Aorta (tissue), 5 donors: ENCODE data around the gene REEP1. TPM values are rescaled to one million over a fixed set of nuclear protein-coding genes. Genes with fewer than 3 reads are reported as not detected.

Experiments used
- ATAC-seq: fragments of 200-7000 bp; cut with Tn5 transposase; one replicate; pipeline ENCODE4 v1.9.1; 2022; ENCODE audit warnings: moderate library complexity; ENCODE audit not compliant: low FRiP score
- DNase-seq, 2 donors: peaks; one replicate each; pipeline ENCODE4 v3.0.0-alpha.2; 2020
- H3K27ac ChIP-seq, 2 donors: one replicate each; pipeline ENCODE4 v1.5.1; 2013; ENCODE audit warnings: low read length in 2 of 2, mild to moderate bottlenecking in 2 of 2, moderate library complexity in 2 of 2, control low read depth in 1 of 2, inconsistent platforms in 1 of 2, low read depth in 1 of 2
- H3K27me3 ChIP-seq, 2 donors: one replicate each; pipeline ENCODE4 v1.6.1; 2013; ENCODE audit warnings: control low read depth in 1 of 2, low read length in 1 of 2, mild to moderate bottlenecking in 1 of 2, moderate library complexity in 1 of 2; ENCODE audit not compliant: insufficient read depth in 2 of 2, control insufficient read depth in 1 of 2
- H3K36me3 ChIP-seq, 2 donors: one replicate each; pipeline ENCODE4 v1.6.1; 2013; ENCODE audit warnings: control low read depth in 1 of 2, low read length in 1 of 2, mild to moderate bottlenecking in 1 of 2; ENCODE audit not compliant: insufficient read depth in 2 of 2, control insufficient read depth in 1 of 2
- H3K4me1 ChIP-seq, 2 donors: one replicate each; pipeline ENCODE4 v1.6.1; 2013; ENCODE audit warnings: low read length in 2 of 2, control low read depth in 1 of 2, mild to moderate bottlenecking in 1 of 2, moderate library complexity in 1 of 2; ENCODE audit not compliant: insufficient read depth in 2 of 2, control insufficient read depth in 1 of 2
- H3K4me3 ChIP-seq, 2 donors: one replicate each; pipeline ENCODE4 v1.5.1; 2013; ENCODE audit warnings: low read length in 2 of 2, control low read depth in 1 of 2, mild to moderate bottlenecking in 1 of 2
- H3K9me3 ChIP-seq: one replicate; pipeline ENCODE4 v1.6.1; 2013; ENCODE audit warnings: mild to moderate bottlenecking, low read length; ENCODE audit not compliant: control insufficient read depth
- WGBS, 2 donors: extraction: QIAGEN DNeasy Blood & Tissue Kit; methylation state at CpG; one replicate each; pipeline ENCODE4 v1.1.7; 2013; 5-methylcytosine and 5-hydroxymethylcytosine counted together
- intact Hi-C, 2 donors: fragments of 100-400 bp; cut with DNase I; formaldehyde crosslinking; loops; one replicate each; pipeline versions ENCODE4 v1.14.2 to v1.15.0; 2022
- polyA plus RNA-seq, 2 donors: library from polyadenylated mRNA; stranded (reverse); fragments of 200-250 nt; gene quantifications; one replicate each; pipeline ENCODE4 v1.2.3, GENCODE V29; 2013
- total RNA-seq, 2 donors: library from RNA; stranded (reverse); fragmentation: NEBNext Ultra II Directional; extraction: Animal tissue kit (Norgen Biotek cat#: 25700); gene quantifications; one replicate each; pipeline ENCODE4 v1.2.1, GENCODE V29; 2021
- donor health status: healthy with polysubstance abuse.
- donor health status: Bipolar disorder and iron deficiency.
- donor health status: DM: no; HTN: no; CAD: no.
- donor health status: DM: no; HTN: no; CAD: no.
- donor health status: DM: yes; HTN: yes; CAD: no.

REEP1 gene
- total and polyA plus RNA-seq, 4 donors: 4.5 to 36.3 (median 10.5) TPM

- 47 to 56% methylated on average over 5 of the region's 5 CpGs for WGBS, 2 donors
- H3K9me3 ChIP-seq: no peaks in the 10 kb centered on the region
- no peak overlapping the region for H3K4me3 ChIP-seq
- peak; percentile 67 for ATAC-seq
- H3K4me1 ChIP-seq: peaks cover 0 to 2% of the 10 kb centered on the region in 2 donors
- no peak for DNase-seq
- intact Hi-C loops: loop anchor here (5.0 to 10.0 kb wide), 2 partner anchors 67 to 75 kb away; no protein-coding TSS in a partner anchor
- H3K36me3 ChIP-seq: no peaks in the 10 kb centered on the region
- no peaks in the 10 kb centered on the region for H3K27me3 ChIP-seq
- H3K27ac ChIP-seq: peak overlapping the region; percentile 77 to 83
Observed at GRCh38 chr2:86297382-86298147, 39.9 kb downstream of the REEP1 start.

- Histone ChIP-seq H3K27ac (peak overlapping the region in 1 of 2 donors; percentile 87), H3K4me1 (peaks cover 0 to 2% of the 10 kb centered on the region in 2 donors), H3K4me3 (no peak overlapping the region), H3K36me3 (no peaks in the 10 kb centered on the region), H3K9me3 (no peaks in the 10 kb centered on the region), H3K27me3 (no peaks in the 10 kb centered on the region)
- 91 to 93% methylated on average over 6 of the region's 6 CpGs for WGBS, 2 donors
- ATAC-seq: no peak
- no peak for DNase-seq
- intact Hi-C loops: loop anchor here (5.0 to 10.0 kb wide), 2 partner anchors 68 to 75 kb away; no protein-coding TSS in a partner anchor
Observed at GRCh38 chr2:86296947-86297346, 40.5 kb downstream of the REEP1 start.

GRCh38 chr2:86295066-86295465 is 42.4 kb downstream of the REEP1 start:
- H3K27ac ChIP-seq: no peak overlapping the region
- 94 to 96% methylated on average over 8 of the region's 8 CpGs for WGBS, 2 donors
- H3K9me3 ChIP-seq: no peaks in the 10 kb centered on the region
- intact Hi-C loops: loop anchor here (5.0 to 10.0 kb wide), 2 partner anchors 70 to 73 kb away; no protein-coding TSS in a partner anchor
- H3K4me1 ChIP-seq: peaks cover 2 to 3% of the 10 kb centered on the region in 2 donors
- H3K4me3 ChIP-seq: no peak overlapping the region
- no peaks in the 10 kb centered on the region for H3K36me3 ChIP-seq
- no peak for ATAC-seq
- DNase-seq: no peak
- H3K27me3 ChIP-seq: no peaks in the 10 kb centered on the region

GRCh38 chr2:86293612-86294011 is 43.8 kb downstream of the REEP1 start:
- 37 to 42% methylated on average over 3 of the region's 3 CpGs for WGBS, 2 donors
- DNase-seq (no peak), ATAC-seq (no peak)
- Histone ChIP-seq H3K27ac (no peak overlapping the region), H3K4me3 (no peak overlapping the region), H3K9me3 (no peaks in the 10 kb centered on the region), H3K27me3 (no peaks in the 10 kb centered on the region), H3K36me3 (no peaks in the 10 kb centered on the region), H3K4me1 (peaks cover 2 to 3% of the 10 kb centered on the region in 2 donors)
- intact Hi-C loops: loop anchor here in 1 of 2 donors (10.0 kb wide), 1 partner anchor 71 kb away; no protein-coding TSS in a partner anchor

- H3K4me3 ChIP-seq: no peak overlapping the region
- intact Hi-C loops: loop anchor here in 1 of 2 donors (10.0 kb wide), 1 partner anchor 72 kb away; no protein-coding TSS in a partner anchor
- H3K27ac ChIP-seq: no peak overlapping the region
- peaks cover 2 to 3% of the 10 kb centered on the region in 2 donors for H3K4me1 ChIP-seq
- ATAC-seq (no peak), DNase-seq (no peak)
- H3K9me3 ChIP-seq: no peaks in the 10 kb centered on the region
- WGBS, 2 donors: 91% methylated on average over 7 of the region's 7 CpGs
- H3K36me3 ChIP-seq: no peaks in the 10 kb centered on the region
- no peaks in the 10 kb centered on the region for H3K27me3 ChIP-seq
Observed at GRCh38 chr2:86292571-86293515, 44.6 kb downstream of the REEP1 start.

- no peaks in the 10 kb centered on the region for H3K9me3 ChIP-seq
- intact Hi-C loops: loop anchor here in 1 of 2 donors (10.0 kb wide), 1 partner anchor 74 kb away; no protein-coding TSS in a partner anchor
- H3K27ac ChIP-seq: no peak overlapping the region
- DNase-seq (no peak), ATAC-seq (no peak)
- WGBS, 2 donors: 77 to 81% methylated on average over 4 of the region's 4 CpGs
- no peaks in the 10 kb centered on the region for H3K36me3 ChIP-seq
- H3K27me3 ChIP-seq: no peaks in the 10 kb centered on the region
- H3K4me3 ChIP-seq: no peak overlapping the region
- H3K4me1 ChIP-seq: peaks cover 3% of the 10 kb centered on the region in 2 donors
Observed at GRCh38 chr2:86291328-86291662, 46.1 kb downstream of the REEP1 start.

- no peak overlapping the region for H3K4me3 ChIP-seq
- peaks cover 3 to 4% of the 10 kb centered on the region in 2 donors for H3K4me1 ChIP-seq
- 83 to 85% methylated on average over 5 of the region's 5 CpGs for WGBS, 2 donors
- no peak overlapping the region for H3K27ac ChIP-seq
- DNase-seq: no peak
- no peak for ATAC-seq
- intact Hi-C loops: loop anchor here in 1 of 2 donors (10.0 kb wide), 1 partner anchor 74 kb away; no protein-coding TSS in a partner anchor
- H3K27me3 ChIP-seq: no peaks in the 10 kb centered on the region
- H3K9me3 ChIP-seq: no peaks in the 10 kb centered on the region
- H3K36me3 ChIP-seq: no peaks in the 10 kb centered on the region
Observed at GRCh38 chr2:86290596-86291327, 46.7 kb downstream of the REEP1 start.

GRCh38 chr2:86286516-86286915 is 50.9 kb downstream of the REEP1 start:
- Histone ChIP-seq H3K4me3 (no peak overlapping the region), H3K27me3 (no peaks in the 10 kb centered on the region), H3K27ac (no peak overlapping the region), H3K9me3 (no peaks in the 10 kb centered on the region), H3K4me1 (peaks cover 3% of the 10 kb centered on the region in 2 donors), H3K36me3 (no peaks in the 10 kb centered on the region)
- ATAC-seq: no peak
- intact Hi-C loops: no loop called here
- DNase-seq: no peak
- WGBS, 2 donors: 41 to 42% methylated on average over 3 of the region's 3 CpGs
